Measurements from ENCODE around the gene MPO.
A peak's percentile ranks its signal among the peaks of the same experiment; 100 is the strongest.

The MPO gene

DNA sequence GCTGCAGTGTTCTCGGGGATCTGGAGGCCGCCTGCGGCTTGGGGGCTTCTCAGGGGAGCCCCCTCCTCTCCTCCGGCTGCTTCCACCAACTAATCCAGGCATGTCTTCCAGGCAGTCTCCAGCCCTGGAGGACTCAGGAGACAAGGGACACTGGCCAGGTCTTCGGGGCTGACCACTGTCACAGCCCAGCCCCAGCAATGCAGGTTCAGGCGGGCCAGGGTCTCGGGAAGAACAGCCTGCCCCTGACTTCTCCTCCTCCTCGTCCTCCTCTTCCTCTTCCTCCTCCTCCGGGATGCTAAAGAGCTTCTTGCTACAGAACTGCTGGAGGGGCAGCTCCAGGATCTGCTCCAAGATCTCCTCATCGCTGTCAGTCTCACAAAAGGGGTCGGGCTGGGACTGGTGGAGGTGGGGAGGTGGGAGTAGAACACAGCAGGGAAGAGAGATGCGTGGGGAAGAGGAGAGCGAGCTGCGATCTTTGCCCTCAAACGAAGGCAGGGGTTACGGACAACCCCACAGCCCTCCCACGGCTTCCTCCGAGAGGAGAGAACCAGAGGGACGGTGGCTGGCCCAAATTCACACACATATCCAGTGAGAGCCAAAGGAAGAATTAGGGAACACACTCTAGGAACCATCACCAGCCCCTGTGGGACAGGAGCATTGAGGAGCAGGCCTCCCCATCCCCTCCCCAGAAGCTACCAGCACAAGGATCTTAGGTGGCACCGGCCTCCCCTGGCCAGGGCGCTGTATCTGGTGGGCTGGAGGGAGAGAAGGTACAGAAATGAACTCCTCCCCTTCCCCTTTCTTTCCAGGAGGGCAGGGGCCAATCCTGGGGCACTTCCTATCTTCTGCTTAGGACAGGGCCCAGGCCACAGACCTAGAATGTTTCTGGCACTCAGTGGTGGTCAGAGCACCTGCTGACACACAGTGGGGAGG is 28.5 kb upstream of the MPO start:
- Histone ChIP-seq H3K27me3 (replicated peaks; ENCODE audit: control insufficient read depth, insufficient read depth, low read length) (no peaks in the 10 kb centered on the region), H3K4me3 (replicated peaks; ENCODE audit: low read depth, low read length) (no peak overlapping the region), H3K36me3 (ENCODE audit: control insufficient read depth, insufficient read depth, low read length) (no peaks in the 10 kb centered on the region; the same call in 1 of the 2 replicates)
- DNase-seq (ENCODE audit: extremely low read depth, insufficient read length): no peak
- TF ChIP-seq, protein P1, sequence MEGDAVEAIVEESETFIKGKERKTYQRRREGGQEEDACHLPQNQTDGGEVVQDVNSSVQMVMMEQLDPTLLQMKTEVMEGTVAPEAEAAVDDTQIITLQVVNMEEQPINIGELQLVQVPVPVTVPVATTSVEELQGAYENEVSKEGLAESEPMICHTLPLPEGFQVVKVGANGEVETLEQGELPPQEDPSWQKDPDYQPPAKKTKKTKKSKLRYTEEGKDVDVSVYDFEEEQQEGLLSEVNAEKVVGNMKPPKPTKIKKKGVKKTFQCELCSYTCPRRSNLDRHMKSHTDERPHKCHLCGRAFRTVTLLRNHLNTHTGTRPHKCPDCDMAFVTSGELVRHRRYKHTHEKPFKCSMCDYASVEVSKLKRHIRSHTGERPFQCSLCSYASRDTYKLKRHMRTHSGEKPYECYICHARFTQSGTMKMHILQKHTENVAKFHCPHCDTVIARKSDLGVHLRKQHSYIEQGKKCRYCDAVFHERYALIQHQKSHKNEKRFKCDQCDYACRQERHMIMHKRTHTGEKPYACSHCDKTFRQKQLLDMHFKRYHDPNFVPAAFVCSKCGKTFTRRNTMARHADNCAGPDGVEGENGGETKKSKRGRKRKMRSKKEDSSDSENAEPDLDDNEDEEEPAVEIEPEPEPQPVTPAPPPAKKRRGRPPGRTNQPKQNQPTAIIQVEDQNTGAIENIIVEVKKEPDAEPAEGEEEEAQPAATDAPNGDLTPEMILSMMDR (IDR thresholded peaks at IDR 0.05; ENCODE audit: insufficient read depth, low read length, poor library complexity, severe bottlenecking): no peak

DNA sequence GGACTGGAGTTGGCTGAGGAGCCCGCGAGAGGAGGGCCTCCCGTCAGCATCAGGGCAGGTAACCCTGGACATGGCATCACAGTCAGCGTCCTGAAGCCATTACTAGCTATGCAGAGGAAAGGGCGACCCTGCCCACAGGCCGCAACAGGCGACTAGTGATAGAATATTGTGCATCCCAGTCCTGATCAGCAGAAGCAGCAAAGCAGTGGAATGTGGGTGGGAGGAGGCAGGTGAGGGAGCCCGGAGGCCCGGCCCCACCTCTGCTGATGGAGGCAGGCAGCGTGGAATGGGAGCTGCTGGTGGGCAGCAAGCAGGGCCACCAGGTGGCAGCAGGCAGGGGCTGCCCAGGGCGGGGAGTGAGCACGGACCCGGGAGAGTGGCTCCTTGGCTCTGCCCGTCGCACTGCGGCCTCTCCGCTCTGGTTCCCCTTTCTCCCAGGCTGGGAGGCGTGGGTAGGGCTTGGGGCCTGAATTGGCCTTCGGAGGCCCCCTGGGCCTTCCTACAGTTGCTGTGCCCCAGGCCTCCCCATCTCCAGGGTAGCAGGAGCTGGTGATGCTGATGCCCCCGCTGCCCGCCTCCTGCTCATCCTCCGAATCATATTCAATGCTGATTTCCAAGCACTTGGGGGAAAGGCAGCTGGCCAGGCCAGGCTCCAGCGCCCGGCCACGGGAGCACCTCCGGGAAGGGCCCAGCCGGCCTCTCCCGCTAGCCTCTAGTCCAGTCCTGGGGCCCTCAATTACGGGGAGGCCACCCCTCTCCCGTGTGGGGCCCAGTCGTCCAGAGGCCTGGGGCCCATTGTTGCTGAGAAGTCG is 27.6 kb upstream of the MPO start:
- Histone ChIP-seq H3K27me3 (replicated peaks; ENCODE audit: control insufficient read depth, insufficient read depth, low read length) (no peaks in the 10 kb centered on the region), H3K4me3 (replicated peaks; ENCODE audit: low read depth, low read length) (no peak overlapping the region), H3K36me3 (ENCODE audit: control insufficient read depth, insufficient read depth, low read length) (no peaks in the 10 kb centered on the region)
- DNase-seq (ENCODE audit: extremely low read depth, insufficient read length): no peak
- TF ChIP-seq, protein P1 (IDR thresholded peaks at IDR 0.05; ENCODE audit: insufficient read depth, low read length, poor library complexity, severe bottlenecking): peak; percentile 31

DNA sequence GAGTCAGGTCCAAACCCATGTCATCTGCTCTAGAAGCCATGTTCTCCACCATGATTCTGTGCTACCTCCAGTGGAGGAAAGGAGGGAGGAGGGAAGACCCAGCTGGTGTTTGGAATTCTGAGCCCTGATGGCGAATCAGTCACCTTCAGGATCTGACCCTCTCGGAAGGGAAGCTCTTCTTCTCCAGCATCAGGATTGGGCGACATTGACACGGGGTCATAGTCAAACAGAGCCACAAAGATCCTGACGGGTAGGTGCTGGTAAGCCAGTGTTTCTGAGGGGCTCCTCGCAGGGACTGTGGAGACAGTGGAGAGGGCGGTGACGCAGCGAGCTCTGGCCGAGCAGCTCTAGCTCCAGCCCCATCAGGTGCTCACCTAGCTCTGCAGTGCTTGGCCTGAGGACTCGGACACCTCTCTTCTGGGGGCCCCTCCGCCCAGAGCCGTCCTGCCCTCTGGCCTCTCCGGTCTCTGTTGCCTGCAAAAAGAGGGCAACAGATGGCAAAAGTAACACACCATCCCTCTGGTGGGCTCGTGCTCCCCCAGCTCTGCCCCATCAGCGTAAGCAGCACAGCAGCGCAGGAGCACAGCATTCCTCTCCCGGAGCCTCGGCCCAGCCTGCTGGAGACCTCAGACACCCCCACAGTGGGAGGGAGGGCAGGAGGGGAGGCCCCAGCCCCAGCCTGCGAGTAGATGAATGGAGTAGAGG is 26.9 kb upstream of the MPO start:
- Histone ChIP-seq H3K27me3 (replicated peaks; ENCODE audit: control insufficient read depth, insufficient read depth, low read length) (no peaks in the 10 kb centered on the region), H3K4me3 (replicated peaks; ENCODE audit: low read depth, low read length) (no peak overlapping the region), H3K36me3 (ENCODE audit: control insufficient read depth, insufficient read depth, low read length) (no peaks in the 10 kb centered on the region)
- TF ChIP-seq, protein P1 (IDR thresholded peaks at IDR 0.05; ENCODE audit: insufficient read depth, low read length, poor library complexity, severe bottlenecking): no peak
- no peak for DNase-seq (ENCODE audit: extremely low read depth, insufficient read length)

DNA sequence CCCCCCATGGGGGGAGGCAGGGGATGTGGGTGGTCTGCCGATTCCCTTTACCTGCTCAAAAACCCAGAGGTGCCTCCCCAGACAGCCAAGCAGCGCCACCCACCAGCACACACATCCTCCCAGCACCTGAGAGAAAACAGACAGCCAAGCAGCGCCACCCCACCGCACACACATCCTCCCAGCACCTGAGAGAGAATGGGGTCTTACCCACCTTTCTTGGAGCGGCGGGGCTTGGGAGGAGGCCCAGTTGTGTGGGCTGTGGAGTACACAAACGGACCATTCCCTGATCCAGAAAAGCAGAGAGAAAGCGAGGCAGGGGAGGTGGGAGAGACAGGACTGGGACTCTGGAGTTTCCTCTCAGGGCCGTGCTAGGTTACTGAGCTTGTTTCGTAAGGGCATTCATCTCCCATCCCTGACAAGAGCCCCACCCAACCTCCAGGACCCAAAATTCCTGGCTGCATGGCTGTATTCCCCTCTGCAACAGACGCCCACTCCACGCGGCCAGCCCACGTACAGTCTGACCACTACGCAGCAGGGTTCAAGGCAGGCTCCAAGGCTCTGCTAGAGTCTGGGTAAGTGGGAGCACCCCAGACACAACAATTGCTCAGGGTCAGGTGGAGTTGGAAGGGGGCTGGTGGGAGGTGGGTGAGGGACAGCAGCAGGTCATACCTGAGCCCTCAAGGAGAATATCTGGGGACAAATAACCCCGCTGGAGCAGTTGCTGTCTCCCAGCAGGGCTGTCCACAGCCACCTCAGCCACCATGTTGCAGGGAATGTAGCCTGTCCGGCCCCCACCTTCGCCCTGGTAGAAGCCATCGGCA is 25.6 kb upstream of the MPO start:
- no peak for DNase-seq (ENCODE audit: extremely low read depth, insufficient read length)
- TF ChIP-seq, protein P1 (IDR thresholded peaks at IDR 0.05; ENCODE audit: insufficient read depth, low read length, poor library complexity, severe bottlenecking): no peak
- no peaks in the 10 kb centered on the region for H3K36me3 ChIP-seq (ENCODE audit: control insufficient read depth, insufficient read depth, low read length)
- no peaks in the 10 kb centered on the region for H3K27me3 ChIP-seq (replicated peaks; ENCODE audit: control insufficient read depth, insufficient read depth, low read length)
- no peak overlapping the region for H3K4me3 ChIP-seq (replicated peaks; ENCODE audit: low read depth, low read length)

DNA sequence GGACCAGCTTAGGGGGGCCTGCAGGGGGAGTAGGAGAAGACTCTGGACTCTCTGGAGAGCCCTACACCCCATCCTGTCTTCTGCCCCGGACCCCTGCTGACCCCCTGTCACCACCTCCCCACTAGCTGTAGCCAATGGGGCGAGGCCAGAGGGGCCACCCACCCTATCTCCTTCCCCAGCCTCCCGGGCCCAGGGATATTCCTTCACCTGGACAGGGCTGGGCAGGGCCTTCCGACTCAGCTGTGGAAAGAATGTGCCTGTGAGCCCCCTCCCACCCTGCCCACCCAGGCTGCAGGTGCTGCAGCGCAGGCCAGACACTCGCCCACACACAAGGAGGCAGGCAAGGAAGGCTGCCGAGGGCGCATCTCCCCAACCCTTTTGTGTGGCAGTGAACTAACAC is 24.9 kb upstream of the MPO start:
- Histone ChIP-seq H3K4me3 (replicated peaks; ENCODE audit: low read depth, low read length) (no peak overlapping the region), H3K27me3 (replicated peaks; ENCODE audit: control insufficient read depth, insufficient read depth, low read length) (no peaks in the 10 kb centered on the region), H3K36me3 (ENCODE audit: control insufficient read depth, insufficient read depth, low read length) (no peaks in the 10 kb centered on the region)
- TF ChIP-seq, protein P1 (IDR thresholded peaks at IDR 0.05; ENCODE audit: insufficient read depth, low read length, poor library complexity, severe bottlenecking): no peak
- no peak for DNase-seq (ENCODE audit: extremely low read depth, insufficient read length)
